22Rv1 (cell line): Measurements from ENCODE around the gene DCLK2.

Experiments
- CTCF ChIP-seq: fragments of 450-650 bp; IDR thresholded peaks from 2 replicates; pipeline ENCODE4 v1.5.1; 2017; ENCODE audit warnings: mild to moderate bottlenecking
- ZFX ChIP-seq: fragments of 450-650 bp; IDR thresholded peaks from 2 replicates; pipeline ENCODE4 v1.6.1; 2017; ENCODE audit warnings: antibody characterized with exemption, borderline replicate concordance

GRCh38 chr4:150297861-150298474 is 219.7 kb downstream of the DCLK2 start:
- TF ChIP-seq CTCF (peak; percentile 81), ZFX (no peak)
